GM23338 (cell line): ENCODE results near the gene ARRB1. TPM values are rescaled to one million over a fixed set of nuclear protein-coding genes. Genes with fewer than 3 reads are reported as not detected.

Source experiments
- ATAC-seq: fragments of 200-7000 bp; cut with Tn5 transposase; 3 replicates; pipeline ENCODE4 v1.9.1; 2020
- DNase-seq: peaks from one replicate; pipeline ENCODE4 v3.0.0-alpha.2; 2015; ENCODE audit warnings: low spot score
- H2AFZ ChIP-seq: fragments of 200-600 bp; sonication (generic); 2 replicates; pipeline ENCODE4 v1.8.0; 2016; ENCODE audit warnings: antibody characterized with exemption, mild to moderate bottlenecking, moderate library complexity
- H3F3A ChIP-seq: fragments of 200-600 bp; sonication (generic); replicated peaks from 2 replicates; pipeline ENCODE4 v1.8.0; 2017; ENCODE audit warnings: antibody characterized with exemption, mixed run types, low read depth
- H3K27ac ChIP-seq: fragments of 200-600 bp; sonication (generic); 2 replicates; pipeline ENCODE4 v1.6.1; 2016; ENCODE audit warnings: low read depth
- H3K27me3 ChIP-seq: fragments of 200-600 bp; sonication (generic); 2 replicates; pipeline ENCODE4 v1.8.0; 2016; ENCODE audit warnings: mild to moderate bottlenecking, mixed run types, moderate library complexity; ENCODE audit not compliant: insufficient read depth
- H3K36me3 ChIP-seq: fragments of 200-600 bp; sonication (generic); 2 replicates; pipeline ENCODE4 v1.8.0; 2016; ENCODE audit warnings: mild to moderate bottlenecking; ENCODE audit not compliant: insufficient read depth
- H3K4me1 ChIP-seq: fragments of 200-600 bp; sonication (generic); 2 replicates; pipeline ENCODE4 v1.8.0; 2016; ENCODE audit warnings: mild to moderate bottlenecking, moderate library complexity; ENCODE audit not compliant: insufficient read depth
- H3K4me2 ChIP-seq: fragments of 200-600 bp; sonication (generic); 2 replicates; pipeline ENCODE4 v1.7.1; 2017; ENCODE audit warnings: mixed run types
- H3K4me3 ChIP-seq: fragments of 200-600 bp; sonication (generic); 2 replicates; pipeline ENCODE4 v1.6.1; 2016; ENCODE audit warnings: mixed run types
- H3K79me2 ChIP-seq: fragments of 200-600 bp; sonication (generic); replicated peaks from 2 replicates; pipeline ENCODE4 v1.8.0; 2017; ENCODE audit warnings: mild to moderate bottlenecking; ENCODE audit not compliant: insufficient read depth
- H3K9me2 ChIP-seq: fragments of 200-600 bp; sonication (generic); 2 replicates; pipeline ENCODE4 v1.8.0; 2017; ENCODE audit not compliant: insufficient read depth
- H4K20me1 ChIP-seq: fragments of 200-600 bp; sonication (generic); replicated peaks from 2 replicates; pipeline ENCODE4 v1.8.0; 2017; ENCODE audit warnings: mild to moderate bottlenecking; ENCODE audit not compliant: insufficient read depth
- H3K27ac Mint-ChIP-seq: 2 replicates; pipeline ENCODE4 v1.8.0; 2020; ENCODE audit warnings: inconsistent platforms, mild to moderate bottlenecking, moderate library complexity, mixed read lengths
- H3K27me3 Mint-ChIP-seq: 3 replicates; pipeline ENCODE4 v1.8.0; 2022; ENCODE audit warnings: low read depth, mild to moderate bottlenecking, moderate library complexity, mixed read lengths, inconsistent platforms; ENCODE audit not compliant: insufficient read depth, poor library complexity
- H3K36me3 Mint-ChIP-seq: 3 replicates; pipeline ENCODE4 v1.8.0; 2021; ENCODE audit warnings: low read depth, mild to moderate bottlenecking, inconsistent platforms, moderate library complexity, mixed read lengths
- H3K4me1 Mint-ChIP-seq: 3 replicates; pipeline ENCODE4 v1.8.0; 2020; ENCODE audit warnings: mild to moderate bottlenecking, inconsistent platforms, mixed read lengths
- H3K4me3 Mint-ChIP-seq: 3 replicates; pipeline ENCODE4 v1.8.0; 2021; ENCODE audit warnings: moderate library complexity, mild to moderate bottlenecking, inconsistent platforms, mixed read lengths
- H3K9me3 Mint-ChIP-seq: 3 replicates; pipeline ENCODE4 v1.8.0; 2020; ENCODE audit warnings: moderate library complexity, mild to moderate bottlenecking, inconsistent platforms, mixed read lengths
- CREB1 ChIP-seq: fragments of 250-450 bp; sonication (Bioruptor Pico); IDR thresholded peaks from 2 replicates; pipeline ENCODE4 v1.5.0; 2020; ENCODE audit warnings: low read depth, mild to moderate bottlenecking, moderate library complexity
- EZH2 ChIP-seq: fragments of 200-600 bp; sonication (generic); IDR thresholded peaks from one replicate; pipeline ENCODE4 v1.8.0; 2017; ENCODE audit warnings: antibody characterized with exemption, mild to moderate bottlenecking, low read depth; ENCODE audit not compliant: unreplicated experiment
- POLR2AphosphoS5 ChIP-seq: IDR thresholded peaks from 2 replicates; pipeline ENCODE4 v1.6.1; 2016; ENCODE audit warnings: antibody characterized with exemption, low read depth
- REST ChIP-seq: IDR thresholded peaks from one replicate; pipeline ENCODE4 v1.6.1; 2018; ENCODE audit warnings: antibody characterized with exemption; ENCODE audit not compliant: unreplicated experiment
- STAT1 ChIP-seq: IDR thresholded peaks from one replicate; pipeline ENCODE4 v1.6.1; 2016; ENCODE audit warnings: antibody characterized with exemption; ENCODE audit not compliant: unreplicated experiment
- polyA plus RNA-seq: library from polyadenylated mRNA; unstranded; fragments of >200 nt; fragmentation: Nextera tagmentation; extraction: Ambion mirVana; gene quantifications from 2 replicates; pipeline ENCODE4 v1.2.1, GENCODE V29; 2016
- total RNA-seq: library from RNA; depleted of rRNA; stranded (reverse); fragments of >200 nt; shearing (Covaris generic); gene quantifications from 2 replicates; pipeline ENCODE4 v1.2.3, GENCODE V29; 2014
- TF ChIP-seq, protein P1 (sequence below): fragments of 250-450 bp; sonication (Bioruptor Pico); IDR thresholded peaks from 2 replicates; pipeline ENCODE4 v1.5.0; 2020; ENCODE audit warnings: mild to moderate bottlenecking, moderate library complexity
- TF ChIP-seq, protein P2 (sequence below), 2 experiments: fragments of 200-600 bp in 1 of 2; sonication (generic) in 1 of 2; conservative IDR thresholded peaks; 2 replicates each; pipeline versions ENCODE4 v1.5.1 to v1.6.1; 2016 to 2017; ENCODE audit warnings: antibody characterized with exemption in 2 of 2, low read depth in 2 of 2, mild to moderate bottlenecking in 2 of 2, moderate library complexity in 1 of 2

The ARRB1 gene
- total and polyA plus RNA-seq, 2 experiments from 2014 or later, result 6.3 to 11.1 TPM

DNA sequence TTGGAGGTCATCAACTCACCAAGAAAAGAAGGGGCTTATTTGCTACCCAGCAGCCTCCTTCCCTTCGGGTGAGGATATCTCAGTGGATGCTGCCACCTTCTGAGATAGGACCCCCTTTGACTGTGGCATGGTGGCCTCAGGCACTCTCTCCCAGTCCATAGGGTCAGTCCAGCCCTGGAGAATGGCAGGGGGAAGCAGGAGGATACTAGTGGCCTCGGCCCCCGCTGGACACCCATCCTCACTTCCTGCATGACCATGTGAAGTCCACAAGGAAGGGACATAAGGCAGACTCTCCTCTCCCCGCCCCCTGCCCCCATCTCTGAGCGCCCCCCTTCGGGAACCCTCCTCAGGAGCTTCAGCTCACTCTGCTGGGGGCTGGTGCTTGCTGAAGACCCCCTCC, 86.5 kb downstream of the ARRB1 start:
- no peaks in the 10 kb centered on the region for H3K79me2 ChIP-seq
- no peak overlapping the region for H2AFZ ChIP-seq
- DNase-seq (no peak), ATAC-seq (no peak)
- H3K27me3 Mint-ChIP-seq, result peaks cover 10% of the 10 kb centered on the region
- peaks cover 19% of the 10 kb centered on the region for H3K4me1 Mint-ChIP-seq
- H3K4me1 ChIP-seq, result no peaks in the 10 kb centered on the region
- H3K27me3 ChIP-seq, result no peaks in the 10 kb centered on the region
- no peaks in the 10 kb centered on the region for H3K36me3 ChIP-seq
- H3F3A ChIP-seq, result no peaks in the 10 kb centered on the region
- TF ChIP-seq STAT1, result no peak
- TF ChIP-seq REST, result no peak
- no peak for TF ChIP-seq CREB1
- TF ChIP-seq, protein P1, sequence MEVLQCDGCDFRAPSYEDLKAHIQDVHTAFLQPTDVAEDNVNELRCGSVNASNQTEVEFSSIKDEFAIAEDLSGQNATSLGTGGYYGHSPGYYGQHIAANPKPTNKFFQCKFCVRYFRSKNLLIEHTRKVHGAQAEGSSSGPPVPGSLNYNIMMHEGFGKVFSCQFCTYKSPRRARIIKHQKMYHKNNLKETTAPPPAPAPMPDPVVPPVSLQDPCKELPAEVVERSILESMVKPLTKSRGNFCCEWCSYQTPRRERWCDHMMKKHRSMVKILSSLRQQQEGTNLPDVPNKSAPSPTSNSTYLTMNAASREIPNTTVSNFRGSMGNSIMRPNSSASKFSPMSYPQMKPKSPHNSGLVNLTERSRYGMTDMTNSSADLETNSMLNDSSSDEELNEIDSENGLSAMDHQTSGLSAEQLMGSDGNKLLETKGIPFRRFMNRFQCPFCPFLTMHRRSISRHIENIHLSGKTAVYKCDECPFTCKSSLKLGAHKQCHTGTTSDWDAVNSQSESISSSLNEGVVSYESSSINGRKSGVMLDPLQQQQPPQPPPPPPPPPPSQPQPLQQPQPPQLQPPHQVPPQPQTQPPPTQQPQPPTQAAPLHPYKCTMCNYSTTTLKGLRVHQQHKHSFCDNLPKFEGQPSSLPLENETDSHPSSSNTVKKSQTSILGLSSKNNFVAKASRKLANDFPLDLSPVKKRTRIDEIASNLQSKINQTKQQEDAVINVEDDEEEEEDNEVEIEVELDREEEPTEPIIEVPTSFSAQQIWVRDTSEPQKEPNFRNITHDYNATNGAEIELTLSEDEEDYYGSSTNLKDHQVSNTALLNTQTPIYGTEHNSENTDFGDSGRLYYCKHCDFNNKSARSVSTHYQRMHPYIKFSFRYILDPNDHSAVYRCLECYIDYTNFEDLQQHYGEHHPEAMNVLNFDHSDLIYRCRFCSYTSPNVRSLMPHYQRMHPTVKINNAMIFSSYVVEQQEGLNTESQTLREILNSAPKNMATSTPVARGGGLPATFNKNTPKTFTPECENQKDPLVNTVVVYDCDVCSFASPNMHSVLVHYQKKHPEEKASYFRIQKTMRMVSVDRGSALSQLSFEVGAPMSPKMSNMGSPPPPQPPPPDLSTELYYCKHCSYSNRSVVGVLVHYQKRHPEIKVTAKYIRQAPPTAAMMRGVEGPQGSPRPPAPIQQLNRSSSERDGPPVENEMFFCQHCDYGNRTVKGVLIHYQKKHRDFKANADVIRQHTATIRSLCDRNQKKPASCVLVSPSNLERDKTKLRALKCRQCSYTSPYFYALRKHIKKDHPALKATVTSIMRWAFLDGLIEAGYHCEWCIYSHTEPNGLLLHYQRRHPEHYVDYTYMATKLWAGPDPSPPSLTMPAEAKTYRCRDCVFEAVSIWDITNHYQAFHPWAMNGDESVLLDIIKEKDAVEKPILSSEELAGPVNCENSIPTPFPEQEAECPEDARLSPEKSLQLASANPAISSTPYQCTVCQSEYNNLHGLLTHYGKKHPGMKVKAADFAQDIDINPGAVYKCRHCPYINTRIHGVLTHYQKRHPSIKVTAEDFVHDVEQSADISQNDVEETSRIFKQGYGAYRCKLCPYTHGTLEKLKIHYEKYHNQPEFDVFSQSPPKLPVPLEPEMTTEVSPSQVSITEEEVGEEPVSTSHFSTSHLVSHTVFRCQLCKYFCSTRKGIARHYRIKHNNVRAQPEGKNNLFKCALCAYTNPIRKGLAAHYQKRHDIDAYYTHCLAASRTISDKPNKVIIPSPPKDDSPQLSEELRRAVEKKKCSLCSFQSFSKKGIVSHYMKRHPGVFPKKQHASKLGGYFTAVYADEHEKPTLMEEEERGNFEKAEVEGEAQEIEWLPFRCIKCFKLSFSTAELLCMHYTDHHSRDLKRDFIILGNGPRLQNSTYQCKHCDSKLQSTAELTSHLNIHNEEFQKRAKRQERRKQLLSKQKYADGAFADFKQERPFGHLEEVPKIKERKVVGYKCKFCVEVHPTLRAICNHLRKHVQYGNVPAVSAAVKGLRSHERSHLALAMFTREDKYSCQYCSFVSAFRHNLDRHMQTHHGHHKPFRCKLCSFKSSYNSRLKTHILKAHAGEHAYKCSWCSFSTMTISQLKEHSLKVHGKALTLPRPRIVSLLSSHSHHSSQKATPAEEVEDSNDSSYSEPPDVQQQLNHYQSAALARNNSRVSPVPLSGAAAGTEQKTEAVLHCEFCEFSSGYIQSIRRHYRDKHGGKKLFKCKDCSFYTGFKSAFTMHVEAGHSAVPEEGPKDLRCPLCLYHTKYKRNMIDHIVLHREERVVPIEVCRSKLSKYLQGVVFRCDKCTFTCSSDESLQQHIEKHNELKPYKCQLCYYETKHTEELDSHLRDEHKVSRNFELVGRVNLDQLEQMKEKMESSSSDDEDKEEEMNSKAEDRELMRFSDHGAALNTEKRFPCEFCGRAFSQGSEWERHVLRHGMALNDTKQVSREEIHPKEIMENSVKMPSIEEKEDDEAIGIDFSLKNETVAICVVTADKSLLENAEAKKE (CRISPR knock-in tag), result no peak
- no peak for TF ChIP-seq EZH2
- TF ChIP-seq, protein P2, sequence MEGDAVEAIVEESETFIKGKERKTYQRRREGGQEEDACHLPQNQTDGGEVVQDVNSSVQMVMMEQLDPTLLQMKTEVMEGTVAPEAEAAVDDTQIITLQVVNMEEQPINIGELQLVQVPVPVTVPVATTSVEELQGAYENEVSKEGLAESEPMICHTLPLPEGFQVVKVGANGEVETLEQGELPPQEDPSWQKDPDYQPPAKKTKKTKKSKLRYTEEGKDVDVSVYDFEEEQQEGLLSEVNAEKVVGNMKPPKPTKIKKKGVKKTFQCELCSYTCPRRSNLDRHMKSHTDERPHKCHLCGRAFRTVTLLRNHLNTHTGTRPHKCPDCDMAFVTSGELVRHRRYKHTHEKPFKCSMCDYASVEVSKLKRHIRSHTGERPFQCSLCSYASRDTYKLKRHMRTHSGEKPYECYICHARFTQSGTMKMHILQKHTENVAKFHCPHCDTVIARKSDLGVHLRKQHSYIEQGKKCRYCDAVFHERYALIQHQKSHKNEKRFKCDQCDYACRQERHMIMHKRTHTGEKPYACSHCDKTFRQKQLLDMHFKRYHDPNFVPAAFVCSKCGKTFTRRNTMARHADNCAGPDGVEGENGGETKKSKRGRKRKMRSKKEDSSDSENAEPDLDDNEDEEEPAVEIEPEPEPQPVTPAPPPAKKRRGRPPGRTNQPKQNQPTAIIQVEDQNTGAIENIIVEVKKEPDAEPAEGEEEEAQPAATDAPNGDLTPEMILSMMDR (conservative IDR thresholded peaks at IDR 0.05; ENCODE audit: low read depth in 2 of 2), result no peak
- TF ChIP-seq POLR2AphosphoS5, result no peak
- H3K9me2 ChIP-seq, result no peaks in the 10 kb centered on the region
- H3K4me2 ChIP-seq, result no peak overlapping the region
- peaks cover 23% of the 10 kb centered on the region for H3K36me3 Mint-ChIP-seq
- H3K4me3 ChIP-seq, result no peak overlapping the region
- H4K20me1 ChIP-seq, result no peaks in the 10 kb centered on the region
- H3K4me3 Mint-ChIP-seq, result no peak overlapping the region
- H3K9me3 Mint-ChIP-seq, result no peaks in the 10 kb centered on the region
- H3K27ac Mint-ChIP-seq, result no peak overlapping the region
- H3K27ac ChIP-seq, result no peak overlapping the region
